ENCODE measurements around the gene GAL3ST2.

- no peak for TF ChIP-seq CTCF (IDR thresholded peaks at IDR 0.05)
- TF ChIP-seq POLR2A (IDR thresholded peaks at IDR 0.05): no peak
- TF ChIP-seq EP300 (IDR thresholded peaks at IDR 0.05; ENCODE audit: low read depth): no peak
- TF ChIP-seq POLR2AphosphoS5 (IDR thresholded peaks at IDR 0.05): no peak
Measured at GRCh38 chr2:241803387-241804325, 27.0 kb downstream of the GAL3ST2 start.
